ENCODE data around the gene RTN1. TPM values are rescaled to one million over a fixed set of nuclear protein-coding genes. Genes with fewer than 3 reads are reported as not detected.
A peak's percentile ranks its signal among the peaks of the same experiment; 100 is the strongest.

Gene RTN1
- total RNA-seq, 2 donors from 2014 or later: 8.6 to 11.2 TPM

GRCh38 chr14:59588101-59588500 is 282.5 kb downstream of the RTN1 start:
- no peak overlapping the region for H3K4me3 ChIP-seq
- ATAC-seq: no peak

GRCh38 chr14:59585891-59586554 is 284.6 kb downstream of the RTN1 start:
- Histone ChIP-seq H3K36me3 (replicated peaks in 1 of 2; ENCODE audit: insufficient read depth in 1 of 2, low read depth in 2 of 2) (no peaks in the 10 kb centered on the region), H3K27ac (no peak overlapping the region), H3K4me1 (no peaks in the 10 kb centered on the region), H3K4me3 (no peak overlapping the region), H3K27me3 (no peaks in the 10 kb centered on the region), H3K9me3 (no peaks in the 10 kb centered on the region)
- TF ChIP-seq CTCF (IDR thresholded peaks at IDR 0.05) (no peak), POLR2A (IDR thresholded peaks at IDR 0.05) (no peak)
- 71 to 85% methylated on average over 10 of the region's 10 CpGs for WGBS, 2 donors
- intact Hi-C loops (cut with DNase I): no loop called here
- DNase-seq (no peak), ATAC-seq (no peak)

More at GRCh38 chr14:59588101-59588500, 282.5 kb downstream of the RTN1 start:
- TF ChIP-seq POLR2A (IDR thresholded peaks at IDR 0.05) (no peak), CTCF (IDR thresholded peaks at IDR 0.05) (no peak)
- H3K27me3 ChIP-seq: no peaks in the 10 kb centered on the region
- H3K36me3 ChIP-seq (replicated peaks in 1 of 2; ENCODE audit: insufficient read depth in 1 of 2, low read depth in 2 of 2): no peaks in the 10 kb centered on the region
- no peak overlapping the region for H3K27ac ChIP-seq
- no peak for DNase-seq
- intact Hi-C loops (cut with DNase I): no loop called here
- no peaks in the 10 kb centered on the region for H3K4me1 ChIP-seq
- H3K9me3 ChIP-seq: no peaks in the 10 kb centered on the region
- 70 to 77% methylated on average over 3 of the region's 3 CpGs for WGBS, 2 donors

GRCh38 chr14:59583755-59584154 is 286.8 kb downstream of the RTN1 start:
- Histone ChIP-seq H3K27ac (no peak overlapping the region), H3K9me3 (no peaks in the 10 kb centered on the region), H3K36me3 (replicated peaks in 1 of 2; ENCODE audit: insufficient read depth in 1 of 2, low read depth in 2 of 2) (no peaks in the 10 kb centered on the region), H3K4me3 (no peak overlapping the region), H3K4me1 (no peaks in the 10 kb centered on the region), H3K27me3 (no peaks in the 10 kb centered on the region)
- WGBS, 2 donors: 55 to 91% methylated on average over 2 of the region's 2 CpGs
- ATAC-seq (no peak), DNase-seq (no peak)
- intact Hi-C loops (cut with DNase I): no loop called here
- no peak for TF ChIP-seq CTCF (IDR thresholded peaks at IDR 0.05)
- TF ChIP-seq POLR2A (IDR thresholded peaks at IDR 0.05): no peak

- WGBS, 2 donors: 80 to 85% methylated on average over 23 of the region's 23 CpGs
- DNase-seq (peak in 1 of 4 donors; percentile 10), ATAC-seq (no peak)
- Histone ChIP-seq H3K36me3 (replicated peaks in 1 of 2; ENCODE audit: insufficient read depth in 1 of 2, low read depth in 2 of 2) (no peaks in the 10 kb centered on the region), H3K4me3 (no peak overlapping the region), H3K27me3 (no peaks in the 10 kb centered on the region), H3K27ac (no peak overlapping the region), H3K9me3 (no peaks in the 10 kb centered on the region), H3K4me1 (no peaks in the 10 kb centered on the region)
- TF ChIP-seq POLR2A (IDR thresholded peaks at IDR 0.05): no peak
- TF ChIP-seq CTCF (IDR thresholded peaks at IDR 0.05): no peak
- intact Hi-C loops (cut with DNase I): no loop called here
Measured at GRCh38 chr14:59582845-59583509, 287.6 kb downstream of the RTN1 start.
